IMR-90 (cell line): Measurements from ENCODE around the gene TFIP11.

ENCODE experiments used
- CTCF ChIP-seq: conservative IDR thresholded peaks from 2 replicates; pipeline ENCODE4 v1.5.1; 2012; ENCODE audit warnings: mild to moderate bottlenecking, low read depth, low read length, improper control_type of control experiment
- RAD21 ChIP-seq: IDR thresholded peaks from 2 replicates; pipeline ENCODE4 v1.6.1; 2012; ENCODE audit warnings: low read length, improper control_type of control experiment

- TF ChIP-seq RAD21: no peak
- no peak for TF ChIP-seq CTCF
These were observed 36.0 kb upstream of the TFIP11 start for GRCh38 chr22:26548303-26548702.
